GM18907 (cell line): ENCODE measurements around the gene SERF1B.
"Not testable (repeated sequence)": the region's sequence is repeated elsewhere in the genome, so short reads cannot be mapped to it uniquely, and the experiment has no call there.

Source experiments
- ATAC-seq: cut with Tn5 transposase; IDR thresholded peaks from one replicate; pipeline ENCODE4 v1.9.1; 2021; ENCODE audit warnings: mild to moderate bottlenecking, moderate library complexity; ENCODE audit not compliant: unreplicated experiment

SERF1B gene

GRCh38 chr5:70025106-70025844, at the start of gene SERF1B:
SERF1B (plus strand) TSS chr5:70025251; CDS start chr5:70025452, 201 bp downstream.
- peak; percentile 91 for ATAC-seq

- ATAC-seq = not testable (repeated sequence)
Measured at GRCh38 chr5:69991713-69992112, 33.3 kb upstream of the SERF1B start.

- ATAC-seq = not testable (repeated sequence)
Measured at GRCh38 chr5:69995535-69995934, 29.5 kb upstream of the SERF1B start.

- ATAC-seq = not testable (repeated sequence)
Measured at GRCh38 chr5:70020660-70021059, 4.4 kb upstream of the SERF1B start.

- ATAC-seq = peak; percentile 17
Measured at GRCh38 chr5:70025845-70026145, 744 bp downstream of the SERF1B start.

- ATAC-seq = not testable (repeated sequence)
Measured at GRCh38 chr5:70031204-70031603, 6.2 kb downstream of the SERF1B start.

GRCh38 chr5:70041411-70041810, 16.4 kb downstream of the SERF1B start:
- not testable (repeated sequence) for ATAC-seq

- ATAC-seq = peak; percentile 20
Measured at GRCh38 chr5:70049790-70050142, 24.7 kb downstream of the SERF1B start.

- not testable (repeated sequence) for ATAC-seq
Measured at GRCh38 chr5:70056289-70056942, 31.4 kb downstream of the SERF1B start.

GRCh38 chr5:70057140-70057539, 32.1 kb downstream of the SERF1B start:
- not testable (repeated sequence) for ATAC-seq

- ATAC-seq = not testable (repeated sequence)
Measured at GRCh38 chr5:70077632-70078031, 52.6 kb downstream of the SERF1B start.

GRCh38 chr5:70088907-70089464, 63.9 kb downstream of the SERF1B start:
- ATAC-seq = not testable (repeated sequence)

- ATAC-seq = not testable (repeated sequence)
Measured at GRCh38 chr5:70091776-70092175, 66.7 kb downstream of the SERF1B start.
